Natural killer cell (primary cell): ENCODE data around the gene NKX3-2. TPM values are rescaled to one million over a fixed set of nuclear protein-coding genes. Genes with fewer than 3 reads are reported as not detected.
A peak's percentile ranks its signal among the peaks of the same experiment; 100 is the strongest.

ENCODE experiments used
- ATAC-seq, 3 donors: fragments of 150-1000 bp in 2 of 3; fragments of 200-7000 bp in 1 of 3; cut with Tn5 transposase; 1 replicate in 1 of 3; 2 replicates in 2 of 3; pipeline ENCODE4 v1.10.0; 2021; ENCODE audit warnings: mild to moderate bottlenecking in 2 of 3, moderate library complexity in 2 of 3
- DNase-seq, 2 donors: peaks; one replicate each; pipeline versions ENCODE4 v3.0.0 to v3.0.0-alpha.2; 2013 to 2021; ENCODE audit warnings: mixed read lengths in 1 of 2
- H3K27ac ChIP-seq: one replicate; pipeline ENCODE4 v1.5.1; 2013; ENCODE audit warnings: mild to moderate bottlenecking, low read length
- H3K27me3 ChIP-seq: one replicate; pipeline ENCODE4 v1.6.1; 2013; ENCODE audit warnings: low read length; ENCODE audit not compliant: control insufficient read depth, insufficient read depth
- H3K36me3 ChIP-seq: one replicate; pipeline ENCODE4 v1.6.1; 2013; ENCODE audit warnings: low read length; ENCODE audit not compliant: control insufficient read depth, insufficient read depth
- H3K4me1 ChIP-seq: one replicate; pipeline ENCODE4 v1.6.1; 2013; ENCODE audit warnings: low read length; ENCODE audit not compliant: control insufficient read depth, insufficient read depth
- H3K4me3 ChIP-seq: one replicate; pipeline ENCODE4 v1.5.1; 2013; ENCODE audit warnings: low read length
- H3K9me3 ChIP-seq: one replicate; pipeline ENCODE4 v1.6.1; 2013; ENCODE audit warnings: low read length; ENCODE audit not compliant: control insufficient read depth, insufficient read depth
- H3K27ac Mint-ChIP-seq, 2 donors: one replicate each; pipeline ENCODE4 v1.8.0; 2022; ENCODE audit warnings: mild to moderate bottlenecking in 2 of 2, mixed read lengths in 2 of 2, moderate library complexity in 1 of 2
- H3K27me3 Mint-ChIP-seq, 2 donors: one replicate each; pipeline ENCODE4 v1.8.0; 2022; ENCODE audit warnings: low read depth in 2 of 2, mixed read lengths in 2 of 2
- H3K36me3 Mint-ChIP-seq: one replicate; pipeline ENCODE4 v1.8.0; 2022; ENCODE audit warnings: mixed read lengths
- H3K4me1 Mint-ChIP-seq, 2 donors: one replicate each; pipeline ENCODE4 v1.8.0; 2022; ENCODE audit warnings: mixed read lengths in 2 of 2
- H3K4me3 Mint-ChIP-seq: one replicate; pipeline ENCODE4 v1.8.0; 2022; ENCODE audit warnings: mild to moderate bottlenecking, moderate library complexity, mixed read lengths
- H3K9me3 Mint-ChIP-seq, 2 donors: one replicate each; pipeline ENCODE4 v1.8.0; 2022; ENCODE audit warnings: mixed read lengths in 2 of 2
- CTCF ChIP-seq: fragments of 200-600 bp; IDR thresholded peaks from one replicate; pipeline ENCODE4 v1.8.0; 2022; ENCODE audit warnings: antibody characterized with exemption
- WGBS: methylation state at CpG from one replicate; pipeline ENCODE4 v1.1.7; 2013; ENCODE audit warnings: missing lambda C conversion rate; ENCODE audit not compliant: insufficient coverage; 5-methylcytosine and 5-hydroxymethylcytosine counted together
- intact Hi-C: fragments of 100-400 bp; cut with micrococcal nuclease; formaldehyde crosslinking; loops from one replicate; pipeline ENCODE4 v1.14.2; 2022
- total RNA-seq, 4 donors: library from RNA; stranded (reverse); fragments of 120-200 nt in 1 of 4; gene quantifications; one replicate each; pipeline versions ENCODE4 v1.2.3 to v1.2.4, GENCODE V29; 2013 to 2022

The NKX3-2 gene
- total RNA-seq, 3 donors from 2014 or later (not counting 1 experiment from before 2014, with no cell fraction given), result not detected

GRCh38 chr4:13529128-13529919, 15.0 kb downstream of the NKX3-2 start:
- H3K27me3 Mint-ChIP-seq, result peaks cover 66 to 75% of the 10 kb centered on the region in 2 donors
- DNase-seq (no peak), ATAC-seq (no peak)
- H3K4me3 ChIP-seq, result no peak overlapping the region
- peak overlapping the region; percentile 77 for H3K4me3 Mint-ChIP-seq
- H3K36me3 ChIP-seq, result no peaks in the 10 kb centered on the region
- H3K27ac Mint-ChIP-seq, result peak overlapping the region; percentile 45 to 48
- H3K36me3 Mint-ChIP-seq, result no peaks in the 10 kb centered on the region
- no peak for TF ChIP-seq CTCF
- intact Hi-C loops, result no loop called here
- peaks cover 42% of the 10 kb centered on the region for H3K4me1 ChIP-seq
- 13% methylated on average over 37 of the region's 37 CpGs for WGBS
- peaks cover 26 to 36% of the 10 kb centered on the region in 2 donors for H3K4me1 Mint-ChIP-seq
- peaks cover 85% of the 10 kb centered on the region for H3K27me3 ChIP-seq
- H3K9me3 Mint-ChIP-seq, result peaks cover 2% of the 10 kb centered on the region in 2 donors
- H3K9me3 ChIP-seq, result peaks cover 25% of the 10 kb centered on the region
- H3K27ac ChIP-seq, result no peak overlapping the region

GRCh38 chr4:13528821-13529127, 15.5 kb downstream of the NKX3-2 start:
- Mint-ChIP-seq H3K9me3 (peaks cover 2% of the 10 kb centered on the region in 2 donors), H3K4me1 (peaks cover 26 to 36% of the 10 kb centered on the region in 2 donors), H3K36me3 (no peaks in the 10 kb centered on the region), H3K27me3 (peaks cover 66 to 75% of the 10 kb centered on the region in 2 donors), H3K4me3 (peak overlapping the region; percentile 77), H3K27ac (peak overlapping the region; percentile 45 to 48)
- intact Hi-C loops, result no loop called here
- ATAC-seq (no peak), DNase-seq (no peak)
- Histone ChIP-seq H3K4me3 (no peak overlapping the region), H3K9me3 (peaks cover 31% of the 10 kb centered on the region), H3K4me1 (peaks cover 38% of the 10 kb centered on the region), H3K36me3 (no peaks in the 10 kb centered on the region), H3K27me3 (peaks cover 85% of the 10 kb centered on the region), H3K27ac (no peak overlapping the region)
- no peak for TF ChIP-seq CTCF
- 16% methylated on average over 4 of the region's 5 CpGs for WGBS

DNA sequence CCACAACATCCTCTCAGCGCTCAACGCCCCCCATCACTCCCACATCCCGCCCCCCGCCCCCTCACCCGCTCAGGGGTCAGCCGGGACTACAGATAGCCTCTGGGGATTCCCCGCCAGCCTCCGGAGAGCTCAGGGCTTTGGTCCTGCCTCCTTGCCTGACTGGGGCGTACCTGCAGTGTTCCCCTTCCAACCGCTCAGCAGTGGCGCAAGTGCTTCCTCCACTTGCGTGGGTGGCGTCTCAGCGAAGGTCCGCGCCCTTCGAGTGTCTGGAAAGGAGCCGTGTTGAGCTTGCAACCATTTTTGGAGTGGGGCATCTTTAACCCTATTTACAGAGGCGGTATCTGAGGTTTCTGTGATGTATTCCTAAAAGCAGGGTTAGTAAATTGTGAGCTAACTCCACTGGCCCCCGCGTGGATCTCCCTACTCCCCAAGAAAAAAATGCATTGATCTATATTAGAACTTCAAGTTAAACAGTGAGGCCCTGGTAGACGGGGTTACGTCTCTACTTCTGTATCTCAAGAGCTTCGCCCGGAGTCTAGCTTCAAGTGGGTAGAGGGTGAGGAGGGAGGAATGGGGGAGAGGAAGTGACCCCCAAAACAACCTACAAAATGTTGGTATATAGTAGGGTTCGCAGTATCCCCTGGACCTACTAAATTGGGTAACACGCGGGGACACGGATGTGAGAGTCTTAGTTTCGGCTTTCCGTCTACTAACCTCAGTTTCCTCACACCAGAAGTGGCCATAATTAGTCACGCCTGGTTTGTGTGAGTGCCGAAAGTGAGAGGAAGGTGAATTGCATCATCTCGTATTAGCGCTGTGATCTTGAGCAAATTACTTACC, 16.1 kb downstream of the NKX3-2 start:
- Mint-ChIP-seq H3K27ac (peak overlapping the region; percentile 45 to 48), H3K36me3 (no peaks in the 10 kb centered on the region), H3K27me3 (peaks cover 67 to 75% of the 10 kb centered on the region in 2 donors), H3K4me1 (peaks cover 26 to 36% of the 10 kb centered on the region in 2 donors), H3K4me3 (peak overlapping the region; percentile 77), H3K9me3 (peaks cover 2% of the 10 kb centered on the region in 2 donors)
- intact Hi-C loops, result no loop called here
- Histone ChIP-seq H3K4me1 (peaks cover 38% of the 10 kb centered on the region), H3K9me3 (peaks cover 33% of the 10 kb centered on the region), H3K27me3 (peaks cover 90% of the 10 kb centered on the region), H3K36me3 (no peaks in the 10 kb centered on the region), H3K4me3 (no peak overlapping the region), H3K27ac (no peak overlapping the region)
- TF ChIP-seq CTCF, result no peak
- no peak for DNase-seq
- ATAC-seq, result peak; percentile 43 to 71 (median 66)
- 1% methylated on average over 29 of the region's 35 CpGs for WGBS
